T-helper 9 cell (primary cell): Measurements from ENCODE around the gene TRAF5.
"Not testable (repeated sequence)": the region's sequence is repeated elsewhere in the genome, so short reads cannot be mapped to it uniquely, and the experiment has no call there.

Source experiments
- DNase-seq: peaks from one replicate; pipeline ENCODE4 v3.0.0-alpha.2; 2020

The TRAF5 gene

DNA sequence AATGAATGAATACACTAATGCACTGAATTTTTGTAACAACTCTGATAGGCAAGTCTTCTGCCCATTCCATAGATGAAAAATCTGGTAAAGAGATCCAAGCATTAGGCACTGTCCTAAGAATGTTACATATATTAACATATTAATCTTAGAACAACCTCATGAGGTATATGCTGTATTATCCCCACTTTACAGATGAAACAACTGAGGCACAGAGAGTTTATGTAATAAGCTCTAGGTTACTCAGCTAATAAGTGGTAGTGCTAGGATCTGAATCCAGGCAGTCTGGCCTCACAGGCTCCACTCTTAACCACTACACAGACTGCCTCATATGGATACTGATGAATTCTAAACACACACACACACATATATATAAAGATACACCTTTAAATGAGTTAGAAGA is 52.8 kb downstream of the TRAF5 start:
- no peak for DNase-seq

DNA sequence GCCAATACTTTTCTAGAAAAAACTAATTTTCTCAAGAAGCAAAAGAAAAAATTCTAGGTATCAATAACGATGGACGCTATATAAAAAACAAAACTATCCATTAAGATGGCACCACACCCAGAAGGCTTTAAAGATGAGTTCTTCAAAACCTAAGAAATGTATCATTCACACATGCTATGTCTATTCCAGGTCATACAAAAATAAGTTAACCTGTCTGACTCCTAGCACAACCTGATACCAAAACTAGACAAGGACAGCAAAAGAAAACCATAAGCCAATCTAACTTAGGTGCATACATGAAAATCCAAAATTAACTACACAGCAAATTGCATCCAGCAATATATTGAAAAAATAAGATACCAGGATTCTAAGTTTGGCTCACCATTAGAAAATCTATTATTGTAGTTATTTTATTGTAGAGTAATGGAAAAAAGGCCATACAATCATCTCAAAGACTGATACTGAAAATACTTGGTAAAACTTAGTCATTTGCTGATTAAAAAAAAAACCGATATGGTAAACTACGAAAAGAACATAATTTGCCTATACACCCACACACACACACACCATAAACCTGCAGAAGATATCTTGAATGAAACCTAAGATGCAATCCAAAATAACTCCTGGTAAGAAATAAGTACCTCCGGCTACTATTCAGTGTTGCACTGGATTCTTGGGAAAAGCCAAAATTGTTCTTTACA is 55.0 kb downstream of the TRAF5 start:
- no peak for DNase-seq

DNA sequence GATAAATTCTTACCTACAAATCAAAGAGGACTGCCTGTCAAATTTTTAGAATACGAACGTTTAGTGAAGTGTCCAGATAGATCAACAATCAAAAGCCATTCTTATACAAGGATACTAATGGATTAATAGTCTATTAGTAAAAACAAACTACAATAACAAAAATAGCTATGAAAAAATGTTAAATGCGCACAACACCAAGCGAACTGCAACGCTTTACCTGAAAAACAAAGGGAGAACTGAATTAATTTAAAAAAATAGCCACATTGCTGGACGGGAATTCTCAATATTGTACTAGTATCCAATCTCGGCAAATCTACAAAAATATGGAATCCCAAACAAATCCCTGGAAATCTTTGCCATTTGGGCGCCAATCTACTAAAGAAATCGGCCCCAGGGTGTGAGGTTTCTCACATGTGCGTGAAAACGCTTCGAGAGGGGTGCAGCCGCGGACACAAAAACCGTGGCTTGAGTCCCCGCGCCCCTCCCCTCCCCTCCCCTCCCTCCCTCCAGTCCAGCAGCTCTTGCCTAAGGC is 55.6 kb downstream of the TRAF5 start:
- no peak for DNase-seq

DNA sequence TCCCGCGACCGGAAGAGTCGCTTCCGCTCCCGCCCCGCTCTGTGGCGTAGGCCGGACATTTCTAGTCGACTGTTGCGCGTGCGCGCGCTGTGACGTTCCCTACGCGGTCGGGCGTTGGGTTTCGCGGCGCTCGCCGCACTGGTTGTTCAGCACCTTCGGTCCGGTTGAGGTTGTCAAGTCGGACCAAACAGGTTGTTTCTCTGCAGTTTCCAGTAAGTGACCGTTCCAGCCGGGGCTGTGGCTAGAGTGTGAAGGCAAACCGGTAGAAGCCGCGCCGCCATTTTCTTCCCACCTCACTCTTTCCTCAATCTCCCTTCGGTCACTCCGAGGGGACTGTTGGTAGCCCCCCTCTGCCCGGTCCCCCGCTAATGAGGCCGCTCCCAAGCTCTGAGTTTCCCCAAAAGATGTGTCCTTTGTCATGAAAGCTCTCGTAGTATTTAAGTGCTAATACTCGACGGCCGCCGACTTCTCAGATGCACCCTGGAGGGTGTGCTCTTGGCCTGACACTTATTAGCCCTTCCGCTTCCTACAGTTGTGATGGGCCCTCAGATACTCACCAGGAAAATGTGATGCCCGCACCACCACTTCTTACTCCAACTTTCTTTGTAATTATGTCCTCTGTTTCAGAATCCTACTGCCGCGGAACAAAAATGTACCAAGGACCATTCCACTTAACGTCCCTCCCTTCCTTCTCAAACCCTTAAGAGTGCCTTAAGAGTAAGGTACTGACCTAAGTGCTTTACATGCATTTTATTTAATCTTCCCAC is 56.3 kb downstream of the TRAF5 start:
- DNase-seq = peak; percentile 58

DNA sequence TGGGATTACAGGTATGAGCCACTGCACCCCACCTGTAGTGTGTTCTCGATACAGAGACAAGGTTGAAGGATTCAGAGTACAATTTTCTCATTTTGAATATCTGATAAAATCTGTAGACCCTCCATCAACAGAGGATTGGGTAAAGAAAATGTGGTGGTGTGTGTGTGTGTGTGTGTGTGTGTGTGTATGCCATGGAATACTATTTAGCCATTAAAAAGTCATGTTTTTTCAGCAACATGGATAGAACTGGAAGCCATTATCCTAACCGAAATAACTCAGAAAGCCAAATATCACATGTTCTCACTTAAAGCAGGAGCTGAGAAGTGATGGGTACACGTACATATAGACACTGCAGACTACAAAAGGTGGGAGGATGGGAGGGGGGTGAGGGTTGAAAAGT is 57.9 kb downstream of the TRAF5 start:
- no peak for DNase-seq

DNA sequence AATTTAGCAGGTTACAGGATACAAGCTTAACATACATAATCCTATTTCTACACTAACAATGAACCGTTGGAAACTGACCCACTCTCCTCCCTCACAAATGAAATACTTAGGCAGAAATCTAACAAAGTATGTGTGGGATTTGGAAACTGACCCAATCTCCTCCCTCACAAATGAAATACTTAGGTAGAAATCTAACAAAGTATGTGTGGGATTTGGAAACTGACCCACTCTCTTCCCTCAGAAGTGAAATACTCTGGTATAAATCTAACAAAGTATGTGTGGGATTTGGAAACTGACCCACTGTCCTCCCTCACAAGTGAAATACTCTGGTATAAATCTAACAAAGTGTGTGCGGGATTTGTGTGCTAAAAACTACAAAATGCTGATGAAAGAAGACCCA is 60.3 kb downstream of the TRAF5 start:
- no peak for DNase-seq

DNA sequence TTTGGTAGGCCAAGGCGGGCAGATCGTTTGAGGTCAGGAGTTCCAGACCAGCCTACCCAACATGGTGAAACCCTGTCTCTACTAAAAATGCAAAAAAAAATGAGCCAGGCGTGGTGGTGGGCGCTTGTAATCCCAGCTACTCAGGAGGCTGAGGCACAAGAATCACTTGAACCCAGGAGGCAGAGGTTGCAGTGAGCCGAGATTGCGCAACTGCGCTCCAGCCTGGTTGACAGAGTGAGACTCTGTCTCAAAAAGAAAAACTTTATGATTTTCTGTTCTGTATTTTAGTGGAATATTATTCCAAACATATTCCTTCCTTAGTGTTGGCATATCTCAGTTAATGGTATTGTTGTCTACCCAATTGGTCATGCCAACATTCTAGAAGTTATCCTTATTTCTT is 64.2 kb downstream of the TRAF5 start:
- not testable (repeated sequence) for DNase-seq

DNA sequence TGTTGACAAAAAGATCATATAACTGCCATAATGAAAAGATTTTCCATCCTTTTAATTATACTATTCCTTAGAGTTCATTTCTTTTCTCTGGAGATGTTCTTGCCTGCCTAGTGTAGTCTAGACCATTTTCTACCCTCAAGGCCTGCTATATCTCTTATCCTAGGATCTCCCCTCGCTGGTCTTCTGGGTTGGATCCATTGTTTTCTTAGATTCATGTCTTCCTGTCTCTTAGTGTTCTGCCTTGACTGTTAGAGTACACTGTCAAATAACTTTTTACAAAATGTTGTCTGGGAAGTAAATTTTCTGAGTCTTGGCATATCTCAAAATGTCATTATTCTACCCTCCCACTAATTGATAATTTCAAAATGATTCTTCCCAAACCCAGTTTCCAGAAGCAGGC is 66.6 kb downstream of the TRAF5 start:
- no peak for DNase-seq

DNA sequence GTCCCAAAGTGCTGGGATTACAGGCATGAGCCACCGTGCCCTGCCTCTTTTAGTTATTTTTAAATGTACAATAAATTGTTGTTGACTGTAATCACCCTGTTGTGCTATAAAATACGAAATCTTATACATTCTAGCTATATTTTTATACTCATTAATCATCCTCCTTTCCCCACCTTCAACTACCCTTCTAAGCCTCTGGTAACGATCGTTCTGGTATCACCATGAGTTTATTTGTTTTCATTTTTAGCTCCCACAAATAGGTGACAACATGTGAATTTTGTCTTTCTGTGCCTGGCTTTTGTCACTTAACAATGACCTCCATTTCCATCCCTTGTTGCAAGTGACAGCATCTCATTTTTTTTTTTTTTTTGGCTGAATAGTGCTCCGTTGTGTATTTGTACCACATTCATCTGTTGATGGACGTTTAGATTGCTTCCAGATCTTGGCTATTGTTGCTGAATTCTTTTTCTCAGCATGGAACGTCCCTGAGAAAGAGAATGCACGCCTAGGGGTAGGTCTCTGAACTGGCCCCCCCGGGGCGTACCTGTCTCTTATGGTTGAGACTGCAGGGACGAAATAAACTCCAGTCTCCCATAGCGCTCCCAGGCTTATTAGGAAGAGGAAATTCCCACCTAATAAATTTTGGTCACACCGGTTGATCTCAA is 71.8 kb downstream of the TRAF5 start:
- DNase-seq = not testable (repeated sequence)

DNA sequence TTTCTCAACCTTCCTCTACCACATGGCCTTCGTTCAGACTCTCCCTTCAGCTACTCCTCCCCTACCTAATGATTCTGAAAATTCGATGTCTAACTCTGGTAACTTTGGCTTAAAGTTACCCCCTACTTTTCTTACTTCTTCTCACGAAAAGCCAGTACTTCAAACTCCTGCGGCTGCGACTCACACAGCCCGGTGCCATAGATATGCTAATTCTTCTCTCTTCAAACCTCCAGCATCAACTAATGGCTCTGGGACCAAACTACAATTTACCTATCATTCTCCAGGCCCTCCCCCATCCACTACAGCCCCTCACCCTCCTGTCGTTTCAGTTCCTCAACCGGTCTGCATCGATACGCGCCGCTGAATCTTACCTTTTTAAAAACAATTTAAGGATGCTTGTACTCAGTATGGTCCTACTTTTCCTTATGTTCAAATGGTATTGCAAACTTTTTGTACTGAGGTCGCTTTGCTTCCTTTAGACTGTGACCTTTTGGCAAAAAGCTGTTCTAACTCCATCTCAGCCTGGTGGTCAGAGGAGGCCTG is 73.3 kb downstream of the TRAF5 start:
- DNase-seq = not testable (repeated sequence)

DNA sequence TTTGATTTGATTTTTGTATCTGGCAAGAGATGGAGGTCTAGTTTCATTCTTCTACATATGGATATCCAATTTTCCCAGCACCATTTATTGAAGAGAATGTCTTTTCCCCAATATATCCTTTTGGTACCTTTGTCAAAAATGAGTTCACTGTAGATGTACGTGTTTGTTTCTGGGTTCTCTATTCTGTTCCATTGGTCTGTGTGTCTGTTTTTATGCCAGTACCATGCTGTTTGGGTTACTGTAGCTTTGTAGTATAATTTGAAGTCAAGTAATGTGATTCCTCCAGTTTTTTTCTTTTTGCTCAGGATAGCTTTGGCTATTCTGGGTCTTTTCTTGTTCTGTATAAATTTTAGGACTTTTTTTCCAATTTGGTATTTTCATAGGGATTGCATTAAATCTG is 75.1 kb downstream of the TRAF5 start:
- not testable (repeated sequence) for DNase-seq

DNA sequence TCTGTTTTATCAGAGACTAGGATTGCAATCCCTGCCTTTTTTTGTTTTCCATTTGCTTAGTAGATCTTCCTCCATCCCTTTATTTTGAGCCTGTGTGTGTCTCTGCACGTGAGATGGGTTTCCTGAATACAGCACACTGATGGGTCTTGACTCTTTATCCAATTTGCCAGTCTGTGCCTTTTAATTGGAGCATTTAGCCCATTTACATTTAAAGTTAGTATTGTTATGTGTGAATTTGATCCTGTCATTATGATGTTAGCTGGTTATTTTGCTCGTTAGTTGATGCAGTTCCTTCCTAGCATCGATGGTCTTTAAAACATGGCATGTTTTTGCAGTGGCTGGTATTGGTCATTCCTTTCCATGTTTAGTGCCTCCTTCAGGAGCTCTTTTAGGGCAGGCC is 79.5 kb downstream of the TRAF5 start:
- not testable (repeated sequence) for DNase-seq

DNA sequence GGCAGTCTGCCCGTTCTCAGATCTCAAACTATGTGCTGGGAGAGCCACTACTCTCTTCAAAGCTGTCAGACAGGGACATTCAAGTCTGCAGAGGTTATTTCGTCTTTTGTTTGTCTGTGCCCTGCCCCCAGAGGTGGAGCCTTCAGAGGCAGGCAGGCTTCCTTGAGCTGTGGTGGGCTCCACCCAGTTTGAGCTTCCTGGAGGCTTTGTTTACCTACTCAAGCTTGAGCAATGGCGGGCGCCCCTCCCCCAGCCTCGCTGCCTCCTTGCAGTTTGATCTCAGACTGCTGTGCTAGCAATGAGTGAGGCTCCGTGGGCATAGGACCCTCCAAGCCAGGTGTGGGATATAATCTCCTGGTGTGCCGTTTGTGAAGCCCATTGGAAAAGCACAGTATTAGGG is 81.1 kb downstream of the TRAF5 start:
- DNase-seq = not testable (repeated sequence)

DNA sequence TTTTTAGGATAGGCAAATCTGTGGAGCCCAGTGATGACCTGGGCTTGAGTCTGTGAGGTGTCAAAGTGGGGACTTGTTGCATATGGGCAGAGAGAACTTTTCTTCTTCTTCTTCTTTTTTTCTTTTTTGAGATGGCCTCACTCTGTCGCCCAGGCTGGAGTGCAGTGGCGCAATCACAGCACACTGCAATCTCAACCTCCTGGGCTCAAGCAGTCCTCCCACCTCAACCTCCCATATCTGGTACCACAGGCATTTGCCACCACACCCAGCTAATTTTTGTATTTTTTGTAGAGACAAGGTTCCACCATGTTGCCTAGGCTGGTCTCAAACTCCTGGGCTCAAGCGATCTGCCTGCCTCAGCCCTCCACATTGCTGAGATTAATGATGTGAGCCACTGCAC is 85.0 kb downstream of the TRAF5 start:
- DNase-seq = no peak

DNA sequence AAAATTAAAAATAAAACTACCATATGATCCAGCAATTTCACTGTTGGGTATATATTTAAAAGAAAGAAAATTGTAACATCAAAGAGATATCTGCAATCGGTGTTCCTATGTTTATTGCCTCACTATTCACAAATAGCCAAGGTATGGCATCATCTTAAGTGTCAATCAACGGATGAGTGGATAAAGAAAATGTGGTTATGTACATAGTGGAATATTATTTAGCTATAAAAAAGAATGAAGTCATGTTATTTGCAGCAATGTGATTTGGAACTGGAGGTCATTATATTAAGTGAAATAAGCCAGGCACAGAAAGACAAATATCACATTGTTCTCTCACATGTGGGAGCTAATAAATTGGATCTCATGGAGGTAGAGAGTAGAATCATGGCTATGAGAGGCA is 89.1 kb downstream of the TRAF5 start:
- DNase-seq = no peak

DNA sequence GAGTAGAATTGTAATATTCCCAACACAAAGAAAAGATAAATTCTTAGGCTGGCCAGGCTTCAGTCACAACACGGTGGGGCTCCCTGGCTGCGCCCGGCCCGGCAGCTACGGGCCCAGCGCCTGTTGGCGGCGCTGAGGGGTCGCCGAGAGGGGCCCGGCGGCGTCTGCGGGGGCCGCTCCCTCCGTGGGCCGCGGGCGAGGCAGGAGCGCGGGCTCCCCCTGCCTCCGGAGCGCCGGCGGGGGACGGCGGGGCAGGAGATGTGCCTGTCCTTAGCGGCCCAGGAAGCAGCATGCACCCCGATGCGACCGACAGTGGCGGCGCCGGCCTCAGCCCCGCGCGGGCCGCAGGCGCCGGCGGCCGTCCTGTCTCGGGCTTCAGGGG is 89.6 kb downstream of the TRAF5 start:
- DNase-seq = not testable (repeated sequence)

DNA sequence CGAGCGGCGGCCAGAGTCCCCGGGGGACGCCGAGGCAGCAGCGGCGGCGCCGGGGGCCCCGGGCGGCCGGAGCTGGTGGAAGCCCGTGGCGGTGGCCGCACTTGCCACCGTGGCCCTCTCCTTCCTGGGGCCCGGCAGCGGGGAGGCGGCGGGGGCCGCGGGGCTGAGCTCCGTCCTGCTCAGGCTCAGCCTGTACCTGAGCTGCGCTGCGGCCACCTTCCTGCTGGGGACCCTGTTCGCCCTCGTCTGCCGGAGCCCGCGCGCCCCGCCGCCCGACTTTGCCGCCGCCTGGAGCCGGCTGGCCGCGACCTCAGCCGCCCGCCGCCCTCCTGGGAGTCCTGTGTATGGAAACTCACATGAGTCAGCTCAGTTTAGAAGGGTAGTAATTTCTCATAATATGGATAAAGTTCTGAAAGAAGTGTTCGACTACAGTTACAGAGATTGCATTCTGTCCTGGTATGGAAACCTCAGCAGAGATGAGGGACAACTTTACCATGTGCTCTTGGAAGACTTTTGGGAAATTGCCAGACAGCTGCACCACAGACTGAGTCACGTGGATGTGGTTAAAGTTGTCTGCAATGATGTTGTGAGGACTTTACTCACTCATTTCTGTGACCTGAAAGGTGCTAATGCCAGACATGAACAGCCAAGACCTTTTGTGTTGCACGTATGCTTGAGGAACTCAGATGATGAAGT is 90.1 kb downstream of the TRAF5 start:
- peak; percentile 25 for DNase-seq

DNA sequence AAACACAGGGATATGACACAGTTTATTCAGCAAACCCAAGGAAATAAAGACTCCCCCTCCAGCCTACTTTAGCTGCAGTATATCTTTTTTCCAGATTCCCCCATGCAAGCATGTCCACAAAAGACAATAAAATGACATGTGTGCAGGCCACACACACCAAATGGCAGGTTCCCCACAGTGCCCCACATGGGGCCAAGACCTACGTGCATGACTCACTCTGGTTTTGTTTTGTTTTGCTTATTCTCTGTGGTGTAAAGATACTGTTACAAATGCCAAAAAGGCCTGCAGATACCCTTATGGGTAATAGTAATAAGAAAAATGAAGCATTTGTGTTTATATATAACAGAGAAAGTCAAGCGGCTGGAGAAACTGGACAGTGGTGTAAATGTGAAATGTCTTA is 93.8 kb downstream of the TRAF5 start:
- no peak for DNase-seq

DNA sequence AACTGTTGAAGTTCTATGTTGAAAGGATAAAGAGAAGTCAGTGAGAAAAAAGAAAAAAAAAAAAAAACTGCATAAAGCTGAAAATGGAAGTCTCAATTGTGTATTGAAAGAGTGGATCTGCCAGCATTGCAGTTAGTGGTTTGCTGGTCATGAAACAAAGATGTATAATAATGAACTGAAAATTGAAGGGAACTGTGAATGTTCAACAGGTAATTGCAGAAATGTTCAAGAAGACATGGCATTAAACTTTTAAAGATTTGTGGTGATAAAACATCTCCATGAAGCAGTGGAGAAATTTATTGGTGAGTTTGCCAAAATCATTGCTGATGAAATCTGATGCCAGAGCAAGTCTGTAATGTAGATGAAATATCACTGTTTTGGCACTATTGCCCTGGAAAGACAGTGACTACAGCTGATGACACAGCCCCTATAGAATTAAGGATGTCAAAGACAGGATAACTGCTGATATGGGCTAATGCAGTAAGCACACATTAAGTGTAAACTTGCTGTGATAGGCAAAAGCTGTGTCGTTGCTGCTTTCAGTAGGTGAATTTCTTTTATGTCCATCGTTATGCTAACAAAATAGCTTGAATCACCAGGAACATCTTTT is 94.3 kb downstream of the TRAF5 start:
- DNase-seq = no peak

DNA sequence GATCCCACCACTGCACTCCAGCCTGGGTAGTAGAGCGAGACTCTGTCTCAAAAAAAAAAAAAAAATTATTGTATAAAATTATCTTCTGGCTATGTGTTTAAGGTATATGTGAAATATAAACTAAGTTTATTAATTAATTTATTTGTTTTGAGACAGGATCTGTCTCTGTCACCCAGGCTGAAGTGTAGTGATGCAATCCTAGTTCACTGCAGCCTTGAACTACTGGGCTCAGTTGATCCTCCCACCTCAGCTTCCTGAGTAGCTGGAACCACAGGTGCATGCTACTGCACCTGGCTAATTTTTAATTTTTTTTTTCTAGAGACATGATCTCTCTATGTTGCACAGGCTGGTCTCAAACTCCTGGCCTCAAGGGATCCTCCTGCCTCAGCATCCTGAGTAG is 97.4 kb downstream of the TRAF5 start:
- DNase-seq = no peak
